ENCODE measurements around the gene PCLO.
"Not testable (repeated sequence)": the region's sequence is repeated elsewhere in the genome, so short reads cannot be mapped to it uniquely, and the experiment has no call there.

Gene PCLO

DNA sequence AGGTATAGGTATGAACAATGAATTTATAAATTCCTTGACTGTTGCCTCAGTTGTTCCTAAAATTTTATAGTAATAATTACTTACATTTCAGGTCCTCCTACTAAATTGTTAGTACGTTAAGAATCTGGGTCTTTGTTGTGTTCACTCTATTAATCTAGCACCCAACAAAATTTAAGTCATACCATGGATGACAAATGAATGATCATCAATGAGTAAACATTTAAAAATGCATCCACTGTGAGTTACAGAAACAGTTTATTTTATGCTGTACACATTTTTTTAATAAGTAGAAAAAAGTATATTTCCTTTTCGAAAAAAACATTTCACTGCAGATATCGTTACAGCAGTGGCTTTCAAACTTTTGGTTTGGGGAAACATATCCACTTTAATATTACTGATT, 265.2 kb downstream of the PCLO start:
- Mint-ChIP-seq H3K27ac (no peak overlapping the region), H3K36me3 (ENCODE audit: low read depth) (no peaks in the 10 kb centered on the region), H3K9me3 (no peaks in the 10 kb centered on the region), H3K27me3 (ENCODE audit: low read depth, poor library complexity) (no peaks in the 10 kb centered on the region), H3K4me3 (no peak overlapping the region), H3K4me1 (no peaks in the 10 kb centered on the region)
- DNase-seq: no peak
- TF ChIP-seq, protein P1, sequence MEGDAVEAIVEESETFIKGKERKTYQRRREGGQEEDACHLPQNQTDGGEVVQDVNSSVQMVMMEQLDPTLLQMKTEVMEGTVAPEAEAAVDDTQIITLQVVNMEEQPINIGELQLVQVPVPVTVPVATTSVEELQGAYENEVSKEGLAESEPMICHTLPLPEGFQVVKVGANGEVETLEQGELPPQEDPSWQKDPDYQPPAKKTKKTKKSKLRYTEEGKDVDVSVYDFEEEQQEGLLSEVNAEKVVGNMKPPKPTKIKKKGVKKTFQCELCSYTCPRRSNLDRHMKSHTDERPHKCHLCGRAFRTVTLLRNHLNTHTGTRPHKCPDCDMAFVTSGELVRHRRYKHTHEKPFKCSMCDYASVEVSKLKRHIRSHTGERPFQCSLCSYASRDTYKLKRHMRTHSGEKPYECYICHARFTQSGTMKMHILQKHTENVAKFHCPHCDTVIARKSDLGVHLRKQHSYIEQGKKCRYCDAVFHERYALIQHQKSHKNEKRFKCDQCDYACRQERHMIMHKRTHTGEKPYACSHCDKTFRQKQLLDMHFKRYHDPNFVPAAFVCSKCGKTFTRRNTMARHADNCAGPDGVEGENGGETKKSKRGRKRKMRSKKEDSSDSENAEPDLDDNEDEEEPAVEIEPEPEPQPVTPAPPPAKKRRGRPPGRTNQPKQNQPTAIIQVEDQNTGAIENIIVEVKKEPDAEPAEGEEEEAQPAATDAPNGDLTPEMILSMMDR (IDR thresholded peaks at IDR 0.05): no peak

DNA sequence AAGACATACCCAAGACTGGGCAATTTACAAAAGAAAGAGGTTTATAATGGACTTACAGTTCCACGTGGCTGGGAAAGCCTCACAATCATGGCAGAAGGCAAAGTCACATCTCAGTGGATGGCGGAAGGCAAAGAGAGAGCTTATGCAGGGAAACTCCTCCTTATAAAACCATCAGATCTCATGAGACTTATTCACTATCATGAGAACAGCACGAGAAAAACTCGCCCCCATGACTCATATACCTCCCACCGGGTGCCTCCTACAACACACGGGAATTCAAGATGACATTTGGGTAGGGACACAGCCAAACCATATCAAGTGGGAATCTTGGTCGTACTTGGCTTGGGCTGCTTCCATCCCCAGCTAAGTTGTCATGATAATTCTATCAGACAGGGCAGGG, 268.3 kb downstream of the PCLO start:
- H3K9me3 Mint-ChIP-seq; H3K27ac Mint-ChIP-seq; H3K27me3 Mint-ChIP-seq (ENCODE audit: low read depth, poor library complexity); H3K36me3 Mint-ChIP-seq (ENCODE audit: low read depth); H3K4me1 Mint-ChIP-seq; H3K4me3 Mint-ChIP-seq; DNase-seq: not testable (repeated sequence)

DNA sequence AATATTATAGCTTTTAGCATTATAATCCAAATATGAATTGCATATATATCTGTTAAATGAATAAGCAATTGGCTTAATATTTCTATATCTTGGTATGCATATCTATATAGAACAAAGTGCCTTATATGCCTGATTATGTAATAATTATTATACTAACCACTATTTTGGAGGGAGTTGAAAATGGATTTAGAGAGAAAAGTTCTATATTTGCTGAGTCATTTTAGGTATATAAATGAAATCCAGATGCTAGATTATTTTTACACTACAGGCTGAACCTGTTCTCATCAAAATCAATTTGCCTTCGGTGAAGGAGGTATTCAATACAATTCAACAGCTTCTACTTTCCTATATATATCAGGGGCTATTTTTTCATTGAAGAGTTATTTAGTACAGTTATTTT, 276.4 kb downstream of the PCLO start:
- H3K4me3 Mint-ChIP-seq: no peak overlapping the region
- no peaks in the 10 kb centered on the region for H3K9me3 Mint-ChIP-seq
- H3K4me1 Mint-ChIP-seq: no peaks in the 10 kb centered on the region
- H3K27me3 Mint-ChIP-seq (ENCODE audit: low read depth, poor library complexity): no peaks in the 10 kb centered on the region
- DNase-seq: no peak
- H3K36me3 Mint-ChIP-seq (ENCODE audit: low read depth): no peaks in the 10 kb centered on the region
- H3K27ac Mint-ChIP-seq: no peak overlapping the region
- TF ChIP-seq, protein P1 (IDR thresholded peaks at IDR 0.05): no peak

DNA sequence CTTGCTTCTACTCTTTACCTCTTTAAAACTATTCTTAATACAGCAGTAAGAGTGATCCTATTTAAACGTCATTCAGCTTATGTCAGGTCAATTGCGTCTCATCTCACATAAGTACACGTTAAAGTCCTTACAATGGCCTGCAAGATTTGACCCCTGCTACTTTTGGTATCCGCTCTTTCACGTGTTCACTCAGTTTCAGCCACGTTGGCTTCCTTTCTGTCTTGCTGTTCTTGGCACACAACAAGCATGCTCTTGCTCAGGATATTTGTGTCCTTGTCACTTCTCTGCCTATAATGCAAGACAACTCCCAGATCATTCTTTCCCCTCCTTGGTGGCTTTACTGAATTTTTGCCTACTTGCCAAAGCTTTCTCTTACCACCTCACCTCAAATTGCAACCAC, 296.8 kb downstream of the PCLO start:
- no peak overlapping the region for H3K27ac Mint-ChIP-seq
- H3K4me3 Mint-ChIP-seq: no peak overlapping the region
- H3K4me1 Mint-ChIP-seq: no peaks in the 10 kb centered on the region
- no peaks in the 10 kb centered on the region for H3K27me3 Mint-ChIP-seq (ENCODE audit: low read depth, poor library complexity)
- H3K36me3 Mint-ChIP-seq (ENCODE audit: low read depth): no peaks in the 10 kb centered on the region
- no peak for DNase-seq
- H3K9me3 Mint-ChIP-seq: no peaks in the 10 kb centered on the region
- TF ChIP-seq, protein P1 (IDR thresholded peaks at IDR 0.05): no peak

DNA sequence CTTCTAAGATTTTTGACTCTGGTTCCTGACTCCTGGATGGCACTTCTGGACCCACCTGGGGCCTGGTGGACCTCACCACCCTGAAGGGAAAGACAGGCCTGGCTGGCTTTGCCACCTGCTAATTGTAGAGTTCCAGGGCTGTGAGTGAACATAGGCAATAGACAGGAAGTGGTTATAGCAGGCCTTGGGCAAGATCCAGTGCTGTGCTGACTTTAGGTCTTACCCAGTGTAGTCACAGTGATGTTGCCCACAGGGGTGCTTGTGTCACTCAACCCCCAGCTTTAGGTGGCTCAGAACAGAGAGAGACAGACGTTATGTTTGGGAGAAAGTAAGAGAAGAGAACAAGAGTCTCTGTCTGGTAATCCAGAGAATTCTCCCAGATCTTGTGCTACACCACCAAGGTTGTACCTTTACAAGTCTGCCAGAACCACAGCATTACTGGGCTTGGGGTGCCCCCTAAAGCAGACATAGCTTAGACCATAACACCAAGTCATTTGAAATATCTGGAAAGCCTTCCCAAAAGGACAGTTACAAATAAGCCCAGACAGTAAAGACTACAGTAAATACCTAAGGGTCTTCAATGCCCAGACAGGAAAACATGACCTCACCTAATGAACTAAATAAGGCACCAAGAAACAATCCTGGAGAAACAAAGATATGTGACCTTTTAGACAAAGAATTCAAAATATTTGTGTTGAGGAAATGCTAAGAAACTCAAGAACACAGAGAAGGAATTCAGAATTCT, 303.4 kb downstream of the PCLO start:
- H3K4me3 Mint-ChIP-seq: no peak overlapping the region
- TF ChIP-seq, protein P1 (IDR thresholded peaks at IDR 0.05): no peak
- H3K4me1 Mint-ChIP-seq: no peaks in the 10 kb centered on the region
- no peaks in the 10 kb centered on the region for H3K27me3 Mint-ChIP-seq (ENCODE audit: low read depth, poor library complexity)
- no peak overlapping the region for H3K27ac Mint-ChIP-seq
- no peak for DNase-seq
- no peaks in the 10 kb centered on the region for H3K9me3 Mint-ChIP-seq
- no peaks in the 10 kb centered on the region for H3K36me3 Mint-ChIP-seq (ENCODE audit: low read depth)

DNA sequence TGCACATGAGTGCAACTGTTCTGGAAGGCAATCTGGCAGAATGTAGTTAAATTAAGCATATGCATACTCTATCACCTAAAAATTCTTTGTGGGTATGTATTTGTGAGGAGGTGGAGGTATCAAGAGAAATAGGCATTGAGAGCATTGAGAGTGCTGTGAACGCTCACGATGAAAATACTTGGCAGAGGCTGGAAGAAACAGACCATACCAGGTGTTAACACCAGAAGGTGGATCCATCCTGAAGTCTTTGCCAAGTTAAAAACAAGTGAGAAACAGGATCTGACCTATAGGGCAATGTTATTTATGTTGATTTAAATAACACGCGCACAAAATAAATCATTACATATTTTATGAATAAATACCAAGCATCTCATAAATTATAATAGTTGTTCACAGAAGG, 311.6 kb downstream of the PCLO start:
- no peaks in the 10 kb centered on the region for H3K4me1 Mint-ChIP-seq
- no peaks in the 10 kb centered on the region for H3K9me3 Mint-ChIP-seq
- H3K27me3 Mint-ChIP-seq (ENCODE audit: low read depth, poor library complexity): peaks cover 6% of the 10 kb centered on the region
- H3K36me3 Mint-ChIP-seq (ENCODE audit: low read depth): no peaks in the 10 kb centered on the region
- H3K27ac Mint-ChIP-seq: no peak overlapping the region
- DNase-seq: no peak
- H3K4me3 Mint-ChIP-seq: no peak overlapping the region
- TF ChIP-seq, protein P1 (IDR thresholded peaks at IDR 0.05): no peak

All from nephron progenitor cell (in vitro differentiated cells).